Esophagus (tissue), 2 donors: ENCODE results near the gene SLC35E1. TPM values are rescaled to one million over a fixed set of nuclear protein-coding genes. Genes with fewer than 3 reads are reported as not detected.
A peak's percentile ranks its signal among the peaks of the same experiment; 100 is the strongest.

ENCODE experiments used
- H3K27ac ChIP-seq, 2 donors: one replicate each; pipeline ENCODE4 v1.5.1; 2013; ENCODE audit warnings: low read depth in 2 of 2, mild to moderate bottlenecking in 2 of 2, inconsistent platforms in 1 of 2, low read length in 1 of 2, moderate library complexity in 1 of 2
- H3K27me3 ChIP-seq, 2 donors: one replicate each; pipeline ENCODE4 v1.6.1; 2013; ENCODE audit warnings: low read length in 2 of 2, control low read depth in 1 of 2, mild to moderate bottlenecking in 1 of 2; ENCODE audit not compliant: insufficient read depth in 2 of 2, control insufficient read depth in 1 of 2
- H3K36me3 ChIP-seq, 2 donors: one replicate each; pipeline ENCODE4 v1.6.1; 2013; ENCODE audit warnings: low read length in 1 of 2; ENCODE audit not compliant: control insufficient read depth in 2 of 2, insufficient read depth in 2 of 2
- H3K4me1 ChIP-seq, 2 donors: one replicate each; pipeline ENCODE4 v1.6.1; 2013; ENCODE audit warnings: low read length in 1 of 2; ENCODE audit not compliant: control insufficient read depth in 2 of 2, insufficient read depth in 2 of 2
- H3K4me3 ChIP-seq, 2 donors: one replicate each; pipeline ENCODE4 v1.5.1; 2013; ENCODE audit warnings: low read length in 2 of 2, mild to moderate bottlenecking in 2 of 2, low read depth in 1 of 2, moderate library complexity in 1 of 2
- H3K9me3 ChIP-seq, 2 donors: one replicate each; pipeline ENCODE4 v1.6.1; 2013; ENCODE audit warnings: mild to moderate bottlenecking in 2 of 2, low read depth in 1 of 2, low read length in 1 of 2, moderate library complexity in 1 of 2; ENCODE audit not compliant: control insufficient read depth in 2 of 2, insufficient read depth in 1 of 2
- whole genome bisulfite sequencing, 2 donors: extraction: QIAGEN DNeasy Blood & Tissue Kit; methylation state at CpG; one replicate each; pipeline ENCODE4 v1.1.7; 2013; 5-methylcytosine and 5-hydroxymethylcytosine counted together
- polyA plus RNA-seq, 2 donors: library from polyadenylated mRNA; stranded (reverse); fragments of 200-250 nt; gene quantifications; one replicate each; pipeline ENCODE4 v1.2.3, GENCODE V29; 2013
- donor health status: healthy with polysubstance abuse.
- donor health status: Bipolar disorder and iron deficiency.

Gene SLC35E1
- polyA plus RNA-seq, 2 donors = 15.5 to 20.6 TPM

GRCh38 chr19:16612636-16613035 is 40.4 kb upstream of the SLC35E1 start:
- Histone ChIP-seq H3K4me1 (peaks cover 6 to 20% of the 10 kb centered on the region in 2 donors), H3K4me3 (no peak overlapping the region), H3K27ac (no peak overlapping the region), H3K27me3 (no peaks in the 10 kb centered on the region), H3K9me3 (no peaks in the 10 kb centered on the region), H3K36me3 (no peaks in the 10 kb centered on the region)
- WGBS, 2 donors = 53 to 54% methylated on average over 3 of the region's 3 CpGs

- 95 to 98% methylated on average over 6 of the region's 6 CpGs for WGBS, 2 donors
- H3K4me1 ChIP-seq = peaks cover 6 to 16% of the 10 kb centered on the region in 2 donors
These were observed 38.9 kb upstream of the SLC35E1 start for GRCh38 chr19:16611121-16611520.

DNA sequence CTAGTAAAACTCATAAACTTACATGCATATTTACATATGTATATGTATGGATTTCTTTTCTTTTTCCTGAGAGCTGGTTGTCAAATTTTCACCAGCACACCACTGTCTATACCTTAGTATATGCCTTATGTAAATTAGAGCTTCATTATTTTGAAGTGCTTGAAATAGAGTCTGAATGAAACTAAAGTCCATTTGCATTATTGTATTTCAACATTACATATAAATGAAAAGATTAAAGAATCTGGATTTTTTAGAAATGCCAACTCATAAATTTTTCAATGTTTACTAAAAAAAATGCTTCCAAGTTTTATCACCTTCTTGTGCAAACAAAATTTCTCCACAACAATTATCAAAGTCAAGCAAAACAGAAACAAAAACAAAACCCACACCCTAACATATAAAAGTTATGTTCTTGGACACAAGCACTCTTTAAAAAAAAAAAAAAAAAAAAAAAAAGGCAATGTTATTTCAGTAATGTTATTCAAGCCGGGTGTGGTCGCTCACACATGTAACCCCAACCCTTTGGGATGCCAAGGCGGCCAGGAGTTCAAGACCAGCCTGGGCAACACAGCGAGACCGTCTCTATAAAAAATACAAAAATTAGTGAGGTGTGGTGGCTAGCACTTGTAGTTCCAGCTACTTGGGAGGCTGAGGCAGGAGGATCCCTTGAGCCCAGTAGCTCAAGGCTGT is 37.4 kb upstream of the SLC35E1 start:
- Histone ChIP-seq H3K9me3 (no peaks in the 10 kb centered on the region), H3K27me3 (no peaks in the 10 kb centered on the region), H3K36me3 (no peaks in the 10 kb centered on the region), H3K4me1 (peaks cover 6 to 15% of the 10 kb centered on the region in 2 donors), H3K27ac (no peak overlapping the region), H3K4me3 (no peak overlapping the region)
- 86% methylated on average over 5 of the region's 5 CpGs for WGBS, 2 donors

More at GRCh38 chr19:16611121-16611520, 38.9 kb upstream of the SLC35E1 start:
- H3K27ac ChIP-seq = no peak overlapping the region
- H3K9me3 ChIP-seq = no peaks in the 10 kb centered on the region
- no peaks in the 10 kb centered on the region for H3K36me3 ChIP-seq
- no peak overlapping the region for H3K4me3 ChIP-seq
- H3K27me3 ChIP-seq = no peaks in the 10 kb centered on the region

- Histone ChIP-seq H3K9me3 (no peaks in the 10 kb centered on the region), H3K4me3 (no peak overlapping the region), H3K36me3 (no peaks in the 10 kb centered on the region), H3K4me1 (peaks cover 6 to 15% of the 10 kb centered on the region in 2 donors), H3K27me3 (no peaks in the 10 kb centered on the region), H3K27ac (peak overlapping the region; percentile 39 to 85)
- 87 to 100% methylated on average over 1 of the region's 1 CpG for WGBS, 2 donors
These were observed 36.1 kb upstream of the SLC35E1 start for GRCh38 chr19:16608290-16608739.

DNA sequence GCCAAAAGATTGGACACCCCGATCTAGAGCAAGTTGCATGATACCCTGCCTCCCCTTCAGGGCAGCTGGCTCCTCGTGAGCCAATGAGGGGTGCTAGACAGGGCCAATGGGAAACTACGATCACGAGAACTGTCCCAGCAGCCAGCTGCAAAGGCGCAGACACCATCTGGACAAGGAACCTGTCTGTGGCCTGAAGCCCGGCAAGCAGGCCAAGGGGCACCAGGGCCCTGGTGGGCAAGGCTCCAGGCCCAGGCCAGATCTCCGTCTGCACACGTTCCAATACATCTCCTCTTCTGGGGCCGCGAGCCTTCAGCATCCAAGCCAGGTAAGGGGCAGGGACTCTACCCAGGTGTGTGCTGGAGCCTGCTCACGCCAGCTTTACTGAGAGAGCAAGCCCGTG is 35.6 kb upstream of the SLC35E1 start:
- Histone ChIP-seq H3K4me1 (peaks cover 6 to 15% of the 10 kb centered on the region in 2 donors), H3K36me3 (no peaks in the 10 kb centered on the region), H3K9me3 (no peaks in the 10 kb centered on the region), H3K27ac (peak overlapping the region; percentile 39 to 85), H3K27me3 (no peaks in the 10 kb centered on the region), H3K4me3 (no peak overlapping the region)
- 81 to 85% methylated on average over 12 of the region's 12 CpGs for WGBS, 2 donors

DNA sequence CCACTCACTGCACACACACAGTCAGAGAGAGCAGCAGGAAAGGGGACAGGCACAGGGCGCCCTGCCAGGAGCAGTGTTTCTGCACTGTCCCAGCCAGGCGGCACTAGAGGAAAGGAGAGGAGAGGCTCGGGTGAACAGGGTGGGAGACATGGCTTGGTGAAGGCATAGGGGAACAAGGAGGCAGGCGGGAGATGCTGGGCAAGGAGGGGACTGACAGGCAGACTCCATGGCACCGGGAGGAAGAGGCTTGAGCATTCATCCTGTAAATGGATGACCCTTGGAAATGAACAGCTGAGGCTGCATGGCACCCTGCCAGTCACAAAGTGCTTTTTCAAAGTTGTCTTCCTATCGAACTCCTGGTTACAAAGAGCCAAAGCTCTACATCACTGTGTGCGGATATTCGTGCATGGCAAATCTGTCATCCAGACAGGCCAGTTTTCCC is 33.4 kb upstream of the SLC35E1 start:
- Histone ChIP-seq H3K27me3 (no peaks in the 10 kb centered on the region), H3K36me3 (no peaks in the 10 kb centered on the region), H3K27ac (peak overlapping the region in 1 of 2 donors; percentile 47), H3K4me1 (peaks cover 6 to 10% of the 10 kb centered on the region in 2 donors), H3K9me3 (no peaks in the 10 kb centered on the region), H3K4me3 (no peak overlapping the region)
- 57 to 68% methylated on average over 8 of the region's 8 CpGs for WGBS, 2 donors

DNA sequence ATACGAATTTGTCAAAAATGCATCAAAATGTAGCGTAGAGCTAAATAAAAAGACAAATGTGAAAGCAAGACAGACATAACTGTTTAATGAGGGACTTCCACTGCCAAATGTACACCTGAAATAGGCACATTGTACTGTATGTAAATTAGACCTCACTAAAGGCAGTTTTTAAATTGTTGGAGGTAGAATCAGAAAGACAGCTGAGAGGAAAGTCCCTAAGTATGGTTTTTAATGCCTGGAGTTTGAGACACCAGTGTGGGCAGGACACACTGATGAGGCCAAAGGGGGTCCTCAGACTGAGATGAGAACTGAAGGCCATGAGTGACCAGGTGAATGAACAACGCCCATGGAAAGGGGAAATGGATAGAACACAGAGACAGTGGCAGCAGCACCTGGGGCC is 32.9 kb upstream of the SLC35E1 start:
- Histone ChIP-seq H3K9me3 (no peaks in the 10 kb centered on the region), H3K27ac (no peak overlapping the region), H3K27me3 (no peaks in the 10 kb centered on the region), H3K4me1 (peaks cover 6 to 10% of the 10 kb centered on the region in 2 donors), H3K4me3 (no peak overlapping the region), H3K36me3 (no peaks in the 10 kb centered on the region)
- WGBS, 2 donors = 87% methylated on average over 3 of the region's 3 CpGs

DNA sequence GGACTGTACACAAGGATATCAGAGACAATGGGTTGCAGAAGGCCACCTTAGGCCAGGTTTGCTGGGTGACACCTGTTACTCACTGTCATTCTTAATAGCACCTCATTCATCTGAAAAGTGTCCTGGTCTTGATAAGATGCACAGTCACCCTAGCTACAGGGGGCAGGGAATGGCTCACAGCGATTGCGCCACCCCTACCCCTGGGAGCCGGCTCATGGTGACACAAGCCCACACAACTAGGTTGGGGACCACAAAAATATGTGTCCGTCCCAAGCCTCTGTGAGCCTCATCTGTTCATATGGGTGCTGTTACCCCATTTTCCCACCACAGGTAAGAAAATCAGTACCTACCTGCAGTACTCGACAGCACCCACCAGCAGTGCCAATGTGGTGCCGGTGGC is 32.4 kb upstream of the SLC35E1 start:
- H3K4me1 ChIP-seq = peaks cover 6 to 10% of the 10 kb centered on the region in 2 donors
- 87 to 96% methylated on average over 6 of the region's 6 CpGs for WGBS, 2 donors

DNA sequence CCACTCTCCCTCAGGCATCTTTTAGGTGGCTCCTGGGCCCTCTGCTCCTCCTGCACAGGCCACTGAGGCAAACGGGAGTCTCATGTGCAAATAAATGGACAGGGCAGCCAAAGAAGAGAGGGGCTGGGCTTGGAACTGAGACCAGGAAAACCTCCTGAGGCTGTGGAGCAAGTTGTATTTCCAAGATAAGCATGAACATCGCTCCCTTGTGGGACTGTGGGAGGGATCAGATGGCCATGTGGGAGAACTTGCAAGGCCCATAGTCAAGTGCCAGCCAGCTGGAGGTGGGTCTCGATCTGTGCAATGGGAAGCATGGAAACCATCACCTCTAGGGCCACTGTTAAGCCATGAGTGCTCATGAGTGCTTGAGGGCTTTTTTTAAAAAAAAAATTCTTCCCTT is 30.9 kb upstream of the SLC35E1 start:
- no peaks in the 10 kb centered on the region for H3K27me3 ChIP-seq
- H3K27ac ChIP-seq = no peak overlapping the region
- 61 to 75% methylated on average over 3 of the region's 3 CpGs for WGBS, 2 donors
- no peak overlapping the region for H3K4me3 ChIP-seq
- no peaks in the 10 kb centered on the region for H3K36me3 ChIP-seq
- peaks cover 6 to 10% of the 10 kb centered on the region in 2 donors for H3K4me1 ChIP-seq
- H3K9me3 ChIP-seq = no peaks in the 10 kb centered on the region

More for the DNA sequence above, 32.4 kb upstream of the SLC35E1 start:
- Histone ChIP-seq H3K9me3 (no peaks in the 10 kb centered on the region), H3K27me3 (no peaks in the 10 kb centered on the region), H3K36me3 (no peaks in the 10 kb centered on the region), H3K27ac (no peak overlapping the region), H3K4me3 (no peak overlapping the region)
